A673 (cell line): ENCODE measurements around the gene UQCC2. TPM values are rescaled to one million over a fixed set of nuclear protein-coding genes. Genes with fewer than 3 reads are reported as not detected.

Experiments
- BruUV-seq: library from RNA; stranded (reverse); fragments of 400-500 nt; replicated peaks from 2 replicates; lab custom pipeline; 2021; lab: Mats Ljungman, UMichigan
- CTCF ChIA-PET: fragments of 300-600 bp; sonication (Branson Sonifier 250); formaldehyde crosslinking; loops from one replicate; lab custom pipeline; 2022; ENCODE audit warnings: antibody characterized with exemption; lab: Charles Lee
- POLR2A ChIA-PET: fragments of 300-600 bp; sonication (Branson Sonifier 250); formaldehyde crosslinking; loops from one replicate; lab custom pipeline; 2022; ENCODE audit warnings: antibody characterized with exemption; ENCODE audit not compliant: low non-redundant PET; lab: Charles Lee
- DNase-seq: peaks from one replicate; pipeline ENCODE4 v3.0.0-alpha.2; 2015; ENCODE audit warnings: low spot score
- H3K27ac ChIP-seq: fragments of 200-600 bp; sonication (generic); 2 replicates; pipeline ENCODE4 v1.5.1; 2016; ENCODE audit warnings: mixed run types, low read depth, mild to moderate bottlenecking, mixed read lengths, antibody characterized with exemption, low read length; ENCODE audit not compliant: poor library complexity, severe bottlenecking
- H3K27me3 ChIP-seq: fragments of 200-600 bp; sonication (generic); replicated peaks from 2 replicates; pipeline ENCODE4 v1.6.1; 2017; ENCODE audit warnings: mixed run types, low read depth, mild to moderate bottlenecking, mixed read lengths, antibody characterized with exemption, low read length; ENCODE audit not compliant: insufficient read depth, poor library complexity
- H3K36me3 ChIP-seq: fragments of 200-600 bp; sonication (generic); 2 replicates; pipeline ENCODE4 v1.6.1; 2016; ENCODE audit warnings: mixed run types, mild to moderate bottlenecking, mixed read lengths, antibody characterized with exemption, low read length; ENCODE audit not compliant: insufficient read depth, poor library complexity, severe bottlenecking
- H3K4me1 ChIP-seq: fragments of 200-600 bp; sonication (generic); 2 replicates; pipeline ENCODE4 v1.6.1; 2017; ENCODE audit warnings: mixed run types, mild to moderate bottlenecking, mixed read lengths, antibody characterized with exemption, low read length; ENCODE audit not compliant: insufficient read depth, poor library complexity, severe bottlenecking
- H3K4me3 ChIP-seq: fragments of 200-600 bp; sonication (generic); 2 replicates; pipeline ENCODE4 v1.5.1; 2016; ENCODE audit warnings: low read depth, mixed run types, mild to moderate bottlenecking, mixed read lengths, low read length; ENCODE audit not compliant: poor library complexity, severe bottlenecking
- H3K9me3 ChIP-seq: fragments of 200-600 bp; sonication (generic); 2 replicates; pipeline ENCODE4 v1.6.1; 2016; ENCODE audit warnings: mixed run types, low read depth, mild to moderate bottlenecking, mixed read lengths, antibody characterized with exemption, low read length; ENCODE audit not compliant: poor library complexity, severe bottlenecking
- CTCF ChIP-seq: fragments of 300-800, 200-600 bp; sonication (generic); conservative IDR thresholded peaks from 2 replicates; pipeline ENCODE4 v1.5.1; 2017; ENCODE audit warnings: low read depth, mild to moderate bottlenecking, antibody characterized with exemption, low read length, moderate library complexity, mixed read lengths
- EZH2 ChIP-seq: fragments of 200-600 bp; sonication (generic); IDR thresholded peaks from 2 replicates; pipeline ENCODE4 v1.6.1; 2017; ENCODE audit warnings: borderline replicate concordance, low read depth, mild to moderate bottlenecking, mixed read lengths, antibody characterized with exemption, low read length; ENCODE audit not compliant: poor library complexity, severe bottlenecking
- intact Hi-C: fragments of 100-400 bp; cut with micrococcal nuclease; formaldehyde crosslinking; loops from one replicate; pipeline ENCODE4 v1.10.0; 2022; ENCODE audit not compliant: unreplicated experiment
- total RNA-seq: library from RNA; stranded (reverse); gene quantifications from 2 replicates; pipeline ENCODE4 v1.2.3, GENCODE V29; 2021

The UQCC2 gene
- total RNA-seq, 1 experiment from 2014 or later = 124 TPM

GRCh38 chr6:33748841-33749240 lies 37.3 kb upstream of the UQCC2 start:
- no peak for DNase-seq
- Histone ChIP-seq H3K27me3 (no peaks in the 10 kb centered on the region), H3K9me3 (no peaks in the 10 kb centered on the region), H3K4me1 (peaks cover 30% of the 10 kb centered on the region), H3K36me3 (no peaks in the 10 kb centered on the region), H3K27ac (no peak overlapping the region), H3K4me3 (no peak overlapping the region)
- TF ChIP-seq EZH2 (no peak), CTCF (no peak)
- intact Hi-C loops = loop anchor here (10.0 kb wide), 1 partner anchor 306 kb away; no protein-coding TSS in a partner anchor
- CTCF ChIA-PET = no interaction called here
- POLR2A ChIA-PET = no interaction called here
- BruUV-seq = no TSS peak

- POLR2A ChIA-PET = no interaction called here
- CTCF ChIA-PET = interaction anchor here (0.7 kb wide), 1 partner anchor 21 kb away, joined by 8 read pairs; no protein-coding TSS in a partner anchor
- H3K27me3 ChIP-seq = no peaks in the 10 kb centered on the region
- H3K4me1 ChIP-seq = peaks cover 30% of the 10 kb centered on the region
- no peaks in the 10 kb centered on the region for H3K9me3 ChIP-seq
- DNase-seq = no peak
- intact Hi-C loops = loop anchor here (10.0 kb wide), 1 partner anchor 307 kb away; no protein-coding TSS in a partner anchor
- H3K36me3 ChIP-seq = no peaks in the 10 kb centered on the region
- no TSS peak for BruUV-seq
- no peak overlapping the region for H3K4me3 ChIP-seq
- no peak for TF ChIP-seq EZH2
- TF ChIP-seq CTCF = no peak
- H3K27ac ChIP-seq = no peak overlapping the region
Observed at GRCh38 chr6:33747823-33748222, 36.3 kb upstream of the UQCC2 start.

GRCh38 chr6:33746651-33747100 lies 35.2 kb upstream of the UQCC2 start, which contains the start of gene IP6K3:
Gene IP6K3 (minus strand): TSS chr6:33746905. CDS start chr6:33735476, 11,429 bp downstream.
- BruUV-seq = no TSS peak
- Histone ChIP-seq H3K4me1 (peaks cover 22% of the 10 kb centered on the region), H3K27me3 (no peaks in the 10 kb centered on the region), H3K36me3 (no peaks in the 10 kb centered on the region), H3K4me3 (no peak within 1 kb of the TSS), H3K27ac (no peak within 1 kb of the TSS), H3K9me3 (no peaks in the 10 kb centered on the region)
- TF ChIP-seq EZH2 (no peak), CTCF (no peak)
- CTCF ChIA-PET = interaction anchor here (1.2 kb wide), 2 partner anchors 25 to 281 kb away, joined by 3 to 5 read pairs; no protein-coding TSS in a partner anchor
- no peak for DNase-seq
- POLR2A ChIA-PET = no interaction called here
- intact Hi-C loops = loop anchor here (10.0 kb wide), 1 partner anchor 308 kb away; no protein-coding TSS in a partner anchor
